ENCODE results near the gene RPL39.

DNA sequence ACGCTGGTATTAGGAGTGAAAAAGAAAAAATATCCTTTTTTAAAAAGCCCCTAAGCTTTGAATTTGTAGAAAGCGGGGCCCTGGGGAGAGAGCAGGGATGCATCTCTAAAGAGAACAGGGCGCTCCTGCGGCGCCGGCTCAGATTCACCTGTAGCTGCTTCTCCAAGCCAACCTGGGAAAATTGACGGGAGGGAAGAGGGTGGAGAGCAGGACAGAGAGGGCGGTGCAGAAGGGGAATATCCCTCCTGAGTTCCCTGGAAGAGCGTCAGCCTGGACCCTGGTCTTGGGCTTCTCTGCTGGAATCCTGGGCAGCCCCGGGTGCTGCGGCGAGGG lies 33.8 kb downstream of the RPL39 start:
- TF ChIP-seq POLR2A (IDR thresholded peaks at IDR 0.05) = no peak
- TF ChIP-seq, protein P1, sequence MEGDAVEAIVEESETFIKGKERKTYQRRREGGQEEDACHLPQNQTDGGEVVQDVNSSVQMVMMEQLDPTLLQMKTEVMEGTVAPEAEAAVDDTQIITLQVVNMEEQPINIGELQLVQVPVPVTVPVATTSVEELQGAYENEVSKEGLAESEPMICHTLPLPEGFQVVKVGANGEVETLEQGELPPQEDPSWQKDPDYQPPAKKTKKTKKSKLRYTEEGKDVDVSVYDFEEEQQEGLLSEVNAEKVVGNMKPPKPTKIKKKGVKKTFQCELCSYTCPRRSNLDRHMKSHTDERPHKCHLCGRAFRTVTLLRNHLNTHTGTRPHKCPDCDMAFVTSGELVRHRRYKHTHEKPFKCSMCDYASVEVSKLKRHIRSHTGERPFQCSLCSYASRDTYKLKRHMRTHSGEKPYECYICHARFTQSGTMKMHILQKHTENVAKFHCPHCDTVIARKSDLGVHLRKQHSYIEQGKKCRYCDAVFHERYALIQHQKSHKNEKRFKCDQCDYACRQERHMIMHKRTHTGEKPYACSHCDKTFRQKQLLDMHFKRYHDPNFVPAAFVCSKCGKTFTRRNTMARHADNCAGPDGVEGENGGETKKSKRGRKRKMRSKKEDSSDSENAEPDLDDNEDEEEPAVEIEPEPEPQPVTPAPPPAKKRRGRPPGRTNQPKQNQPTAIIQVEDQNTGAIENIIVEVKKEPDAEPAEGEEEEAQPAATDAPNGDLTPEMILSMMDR (IDR thresholded peaks at IDR 0.05 in 4 of 5, conservative IDR thresholded peaks at IDR 0.05 in 1 of 5) = no peak
